SK-N-SH (cell line): ENCODE measurements around the gene CFHR2. TPM values are rescaled to one million over a fixed set of nuclear protein-coding genes. Genes with fewer than 3 reads are reported as not detected.
"Not testable (repeated sequence)": the region's sequence is repeated elsewhere in the genome, so short reads cannot be mapped to it uniquely, and the experiment has no call there.

Source experiments
- CTCF ChIA-PET: fragments of 300-600, 350-600 bp; formaldehyde crosslinking; extraction: SDS; loops from one replicate; lab custom pipeline; 2021; lab: Yijun Ruan, JAX
- POLR2A ChIA-PET: fragments of 350-600 bp; sonication (Branson Sonifier 250); formaldehyde crosslinking; extraction: SDS; loops from one replicate; lab custom pipeline; 2020; ENCODE audit warnings: antibody characterized with exemption, inconsistent platforms; lab: Yijun Ruan, JAX
- DNase-seq: peaks from one replicate; pipeline ENCODE4 v3.0.0; 2012
- H2AFZ ChIP-seq: fragments of 200-600 bp; sonication (generic); 2 replicates; pipeline ENCODE4 v1.8.1; 2016; ENCODE audit warnings: antibody characterized with exemption, mild to moderate bottlenecking, low read depth
- H3F3A ChIP-seq: fragments of 200-600 bp; sonication (generic); replicated peaks from 2 replicates; pipeline ENCODE3; 2016; ENCODE audit warnings: antibody characterized with exemption, mild to moderate bottlenecking; ENCODE audit not compliant: insufficient read depth
- H3K27ac ChIP-seq, 2 experiments: fragments of 200-500 bp in 1 of 2; fragments of 200-600 bp in 1 of 2; sonication (Bioruptor generic) in 1 of 2; sonication (generic), shearing (Covaris generic) in 1 of 2; 2 replicates each; pipeline versions ENCODE4 v1.5.1 to v1.6.1; 2014 to 2016; ENCODE audit warnings: low read depth in 2 of 2, inconsistent platforms in 1 of 2, low read length in 1 of 2, mild to moderate bottlenecking in 1 of 2, mixed read lengths in 1 of 2
- H3K27me3 ChIP-seq: fragments of 200-600 bp; sonication (generic), shearing (Covaris generic); 2 replicates; pipeline ENCODE4 v1.6.1; 2016; ENCODE audit warnings: mixed run types; ENCODE audit not compliant: insufficient read depth
- H3K36me3 ChIP-seq, 2 experiments: fragments of 200-500 bp in 1 of 2; fragments of 200-600 bp in 1 of 2; sonication (Bioruptor generic) in 1 of 2; sonication (generic) in 1 of 2; replicated peaks in 1 of 2; 2 replicates each; pipeline versions ENCODE3 to v1.5.1; 2014 to 2016; ENCODE audit warnings: low read length in 1 of 2, mild to moderate bottlenecking in 1 of 2; ENCODE audit not compliant: insufficient read depth in 2 of 2, control insufficient read depth in 1 of 2
- H3K4me1 ChIP-seq, 2 experiments: fragments of 200-500 bp in 1 of 2; fragments of 200-600 bp in 1 of 2; sonication (Bioruptor generic) in 1 of 2; sonication (generic), shearing (Covaris generic) in 1 of 2; 2 replicates each; pipeline versions ENCODE4 v1.5.1 to v1.6.1; 2014 to 2016; ENCODE audit warnings: low read depth in 1 of 2, low read length in 1 of 2, mixed run types in 1 of 2; ENCODE audit not compliant: insufficient read depth in 2 of 2, control insufficient read depth in 1 of 2
- H3K4me2 ChIP-seq: fragments of 200-600 bp; sonication (generic), shearing (Covaris generic); 2 replicates; pipeline ENCODE4 v1.6.1; 2017; ENCODE audit warnings: mixed run types
- H3K4me3 ChIP-seq, 2 experiments: fragments of 200-500 bp in 1 of 2; fragments of 200-600 bp in 1 of 2; sonication (Bioruptor generic) in 1 of 2; sonication (generic), shearing (Covaris generic) in 1 of 2; 2 replicates each; pipeline versions ENCODE4 v1.5.1 to v1.8.1; 2014 to 2016; ENCODE audit warnings: low read depth in 2 of 2, inconsistent platforms in 1 of 2, low read length in 1 of 2, mild to moderate bottlenecking in 1 of 2, mixed read lengths in 1 of 2, moderate library complexity in 1 of 2
- H3K79me2 ChIP-seq: fragments of 200-600 bp; sonication (generic); 2 replicates; pipeline ENCODE4 v1.8.1; 2017; ENCODE audit warnings: mild to moderate bottlenecking; ENCODE audit not compliant: insufficient read depth
- H3K9ac ChIP-seq: fragments of 200-600 bp; sonication (generic); 2 replicates; pipeline ENCODE4 v1.6.1; 2017; ENCODE audit warnings: mixed run types
- H3K9me2 ChIP-seq: fragments of 200-600 bp; sonication (generic); 2 replicates; pipeline ENCODE4 v1.6.1; 2017; ENCODE audit warnings: mixed run types
- H3K9me3 ChIP-seq: fragments of 200-600 bp; sonication (generic); 2 replicates; pipeline ENCODE4 v1.6.1; 2017; ENCODE audit warnings: mixed run types, mild to moderate bottlenecking, moderate library complexity
- H4K20me1 ChIP-seq: fragments of 200-600 bp; sonication (generic); 2 replicates; pipeline ENCODE4 v1.6.1; 2017; ENCODE audit warnings: mild to moderate bottlenecking, mixed run types; ENCODE audit not compliant: insufficient read depth
- CHD2 ChIP-seq: fragments of 150-350 bp; IDR thresholded peaks from 2 replicates; pipeline ENCODE4 v1.6.1; 2018; ENCODE audit warnings: low read length; ENCODE audit not compliant: partially characterized antibody
- ELF1 ChIP-seq: IDR thresholded peaks from 2 replicates; pipeline ENCODE4 v1.4.0; 2012
- FOSL2 ChIP-seq: IDR thresholded peaks from 2 replicates; pipeline ENCODE4 v1.4.0; 2012; ENCODE audit warnings: low read depth, mild to moderate bottlenecking, moderate library complexity, borderline replicate concordance
- GATA2 ChIP-seq: sonication (generic); formaldehyde crosslinking; IDR thresholded peaks from 2 replicates; pipeline ENCODE4 v1.5.0; 2020; ENCODE audit warnings: mild to moderate bottlenecking, missing genetic modification reagents
- IRF3 ChIP-seq: fragments of 150-350 bp; IDR thresholded peaks from 2 replicates; pipeline ENCODE4 v1.6.1; 2016; ENCODE audit warnings: mild to moderate bottlenecking, low read depth, low read length
- MEF2A ChIP-seq: IDR thresholded peaks from 2 replicates; pipeline ENCODE4 v1.4.0; 2012; ENCODE audit warnings: low read depth, borderline replicate concordance
- MXI1 ChIP-seq: IDR thresholded peaks from 2 replicates; pipeline ENCODE4 v1.6.1; 2012; ENCODE audit warnings: mild to moderate bottlenecking, low read depth, low read length, improper control_type of control experiment
- NFIC ChIP-seq: IDR thresholded peaks from 2 replicates; pipeline ENCODE4 v1.4.0; 2012; ENCODE audit warnings: borderline replicate concordance
- NRF1 ChIP-seq: IDR thresholded peaks from 2 replicates; pipeline ENCODE4 v1.6.1; 2012; ENCODE audit warnings: low read depth, mild to moderate bottlenecking, low read length
- RCOR1 ChIP-seq: fragments of 150-350 bp; IDR thresholded peaks from 2 replicates; pipeline ENCODE4 v1.6.1; 2017; ENCODE audit warnings: antibody characterized with exemption, low read length
- RFX5 ChIP-seq: IDR thresholded peaks from 2 replicates; pipeline ENCODE4 v1.6.1; 2012; ENCODE audit warnings: mild to moderate bottlenecking, improper control_type of control experiment, low read length
- RXRA ChIP-seq: IDR thresholded peaks from 2 replicates; pipeline ENCODE4 v1.4.0; 2012; ENCODE audit warnings: low read depth, mild to moderate bottlenecking, borderline replicate concordance
- TAF1 ChIP-seq: IDR thresholded peaks from 2 replicates; pipeline ENCODE4 v1.6.1; 2012; ENCODE audit warnings: low read depth, mild to moderate bottlenecking, low read length, moderate library complexity, borderline replicate concordance
- TCF12 ChIP-seq: IDR thresholded peaks from 2 replicates; pipeline ENCODE4 v1.4.0; 2012
- TEAD4 ChIP-seq: IDR thresholded peaks from 2 replicates; pipeline ENCODE4 v1.4.0; 2012; ENCODE audit warnings: mild to moderate bottlenecking, borderline replicate concordance; ENCODE audit not compliant: insufficient read depth
- WGBS: methylation state at CpG from one replicate; pipeline ENCODE4 v1.1.6; 2017; ENCODE audit warnings: low lambda C conversion rate; 5-methylcytosine and 5-hydroxymethylcytosine counted together
- polyA plus RNA-seq, 3 experiments: library from polyadenylated mRNA; depleted of rRNA; stranded (reverse); fragments of >200 nt; gene quantifications; 2 replicates each; pipeline ENCODE4 v1.2.3, GENCODE V29; 2012
- TF ChIP-seq, protein P1 (sequence below): IDR thresholded peaks from 2 replicates; pipeline ENCODE4 v1.4.0; 2012; ENCODE audit warnings: low read depth, borderline replicate concordance

Gene CFHR2
- polyA plus RNA-seq, 1 of the 3 experiments (the other 2 are of a cell fraction), result not detected

GRCh38 chr1:196980859-196981258, 37.3 kb downstream of the CFHR2 start:
- H3K9ac ChIP-seq, result no peak overlapping the region
- DNase-seq, result no peak
- H3K27me3 ChIP-seq, result no peaks in the 10 kb centered on the region
- no peaks in the 10 kb centered on the region for H4K20me1 ChIP-seq
- no peaks in the 10 kb centered on the region for H3K9me2 ChIP-seq
- no peaks in the 10 kb centered on the region; a peak in 1 of 4 replicates for H3K4me1 ChIP-seq
- POLR2A ChIA-PET, result no interaction called here
- no peaks in the 10 kb centered on the region for H3K79me2 ChIP-seq
- H3K4me3 ChIP-seq, result no peak overlapping the region
- H2AFZ ChIP-seq, result no peak overlapping the region
- no peaks in the 10 kb centered on the region for H3F3A ChIP-seq
- no peaks in the 10 kb centered on the region for H3K36me3 ChIP-seq
- H3K4me2 ChIP-seq, result no peak overlapping the region
- TF ChIP-seq NRF1 (no peak), GATA2 (no peak), CHD2 (no peak)
- no peaks in the 10 kb centered on the region for H3K9me3 ChIP-seq
- CTCF ChIA-PET, result no interaction called here
- no peak overlapping the region for H3K27ac ChIP-seq
- 66% methylated on average over 1 of the region's 1 CpG for WGBS

DNA sequence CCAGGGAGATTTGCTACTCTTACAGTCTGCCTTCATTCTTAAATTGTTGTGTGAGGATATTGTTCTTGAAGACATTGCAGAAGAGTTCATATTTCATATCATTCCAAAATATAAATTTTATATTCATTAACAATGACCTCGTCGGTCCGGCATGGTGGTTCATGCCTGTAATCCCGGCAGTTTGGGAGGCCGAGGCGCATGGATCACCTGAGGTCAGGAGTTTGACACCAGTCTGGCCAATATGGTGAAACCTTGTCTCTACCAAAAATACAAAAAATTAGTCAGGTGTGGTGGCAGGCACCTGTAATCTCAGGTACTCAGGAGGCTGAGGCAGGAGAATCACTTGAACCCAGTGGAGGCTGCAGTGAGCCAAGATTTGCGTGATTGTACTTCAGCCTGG, 38.7 kb downstream of the CFHR2 start:
- WGBS, result 80% methylated on average over 7 of the region's 7 CpGs
- peak overlapping the region; percentile 56; the same call in 1 of the 2 replicates for H2AFZ ChIP-seq
- H3K27ac ChIP-seq, DNase-seq, H3K27me3 ChIP-seq, H3K4me2 ChIP-seq, H4K20me1 ChIP-seq, H3K79me2 ChIP-seq, H3K9me2 ChIP-seq, H3K36me3 ChIP-seq, H3K9me3 ChIP-seq, CTCF ChIA-PET, H3K9ac ChIP-seq, H3K4me3 ChIP-seq, H3K4me1 ChIP-seq, H3F3A ChIP-seq, POLR2A ChIA-PET: not testable (repeated sequence)

DNA sequence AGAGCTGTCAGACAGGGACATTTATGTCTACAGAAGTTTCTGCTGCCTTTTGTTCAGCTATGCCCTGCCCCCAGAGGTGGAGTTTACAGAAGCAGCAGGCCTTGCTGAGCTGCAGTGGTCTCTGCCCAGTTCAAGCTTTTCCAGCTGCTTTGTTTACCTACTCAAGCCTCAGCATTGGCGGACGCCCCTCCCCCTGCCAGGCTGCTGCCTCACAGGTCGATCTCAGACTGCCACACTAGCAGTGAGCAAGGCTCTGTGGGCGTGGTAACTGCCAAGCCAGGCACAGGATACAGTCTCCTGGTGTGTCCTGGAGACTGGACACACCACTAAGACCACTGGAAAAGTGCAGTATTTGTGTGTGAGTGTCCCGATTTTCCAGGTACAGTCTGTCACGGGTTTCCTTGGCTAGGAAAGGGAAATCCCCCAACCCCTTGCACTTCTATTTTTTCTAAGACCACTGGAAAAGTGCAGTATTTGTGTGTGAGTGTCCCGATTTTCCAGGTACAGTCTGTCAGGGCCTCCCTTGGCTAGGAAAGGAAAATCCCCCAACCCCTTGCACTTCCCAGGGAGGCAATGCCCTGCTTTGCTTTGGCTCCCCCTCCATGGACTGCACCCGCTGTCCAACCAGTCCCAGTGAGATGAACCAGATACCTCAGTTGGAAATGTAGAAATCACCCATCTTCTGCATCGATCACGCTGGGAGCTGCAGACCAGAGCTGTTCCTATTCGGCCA, 48.5 kb downstream of the CFHR2 start:
- CTCF ChIA-PET, POLR2A ChIA-PET, H3K9me3 ChIP-seq, H3K27me3 ChIP-seq, H3K36me3 ChIP-seq, H4K20me1 ChIP-seq, H3K9ac ChIP-seq, DNase-seq, H3K79me2 ChIP-seq, H3K4me1 ChIP-seq, H3F3A ChIP-seq, H3K9me2 ChIP-seq, H3K27ac ChIP-seq, H3K4me2 ChIP-seq: not testable (repeated sequence)
- Histone ChIP-seq H2AFZ (peak overlapping the region; percentile 31; the same call in 1 of the 2 replicates), H3K4me3 (peak overlapping the region in 1 of 2 experiments; percentile 6; a peak in 1 of 4 replicates)
- WGBS, result 51% methylated on average over 9 of the region's 11 CpGs

DNA sequence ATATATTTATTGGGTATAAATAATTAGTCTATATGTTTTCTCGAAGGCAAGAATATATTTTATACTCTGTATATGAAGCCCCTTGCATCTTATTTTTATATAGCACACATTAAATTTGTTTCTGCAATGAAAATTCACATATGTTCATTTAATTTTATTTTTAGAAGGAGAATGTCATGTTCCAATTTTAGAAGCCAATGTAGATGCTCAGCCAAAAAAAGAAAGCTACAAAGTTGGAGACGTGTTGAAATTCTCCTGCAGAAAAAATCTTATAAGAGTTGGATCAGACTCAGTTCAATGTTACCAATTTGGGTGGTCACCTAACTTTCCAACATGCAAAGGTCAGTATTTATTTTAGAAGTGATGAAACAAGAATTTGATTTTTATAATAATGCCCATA, 50.4 kb downstream of the CFHR2 start:
- Histone ChIP-seq H2AFZ (no peak overlapping the region), H3K9me3 (no peaks in the 10 kb centered on the region; the same call in 1 of the 2 replicates), H4K20me1 (no peaks in the 10 kb centered on the region), H3K9me2 (no peaks in the 10 kb centered on the region), H3K4me2 (no peak overlapping the region), H3F3A (no peaks in the 10 kb centered on the region), H3K4me3 (no peak overlapping the region), H3K9ac (no peak overlapping the region), H3K27me3 (no peaks in the 10 kb centered on the region), H3K27ac (no peak overlapping the region), H3K79me2 (no peaks in the 10 kb centered on the region), H3K4me1 (peaks cover 0 to 7% of the 10 kb centered on the region in 2 experiments; a peak in 2 of 4 replicates), H3K36me3 (no peaks in the 10 kb centered on the region)
- no peak for TF ChIP-seq RFX5
- TF ChIP-seq TEAD4, result no peak
- TF ChIP-seq NFIC, result no peak
- TF ChIP-seq ELF1, result no peak
- TF ChIP-seq TAF1, result no peak
- TF ChIP-seq RCOR1, result no peak
- no peak for TF ChIP-seq RXRA
- TF ChIP-seq, protein P1, sequence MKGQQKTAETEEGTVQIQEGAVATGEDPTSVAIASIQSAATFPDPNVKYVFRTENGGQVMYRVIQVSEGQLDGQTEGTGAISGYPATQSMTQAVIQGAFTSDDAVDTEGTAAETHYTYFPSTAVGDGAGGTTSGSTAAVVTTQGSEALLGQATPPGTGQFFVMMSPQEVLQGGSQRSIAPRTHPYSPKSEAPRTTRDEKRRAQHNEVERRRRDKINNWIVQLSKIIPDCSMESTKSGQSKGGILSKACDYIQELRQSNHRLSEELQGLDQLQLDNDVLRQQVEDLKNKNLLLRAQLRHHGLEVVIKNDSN, result no peak
- TF ChIP-seq FOSL2, result no peak
- no peak for TF ChIP-seq MXI1
- no peak for TF ChIP-seq IRF3
- no peak for TF ChIP-seq MEF2A
- no peak for TF ChIP-seq TCF12
- ChIA-PET CTCF (no interaction called here), POLR2A (no interaction called here)
- DNase-seq, result no peak
- 52% methylated on average over 2 of the region's 2 CpGs for WGBS
